B cell (primary cell): ENCODE data around the gene MGME1. TPM values are rescaled to one million over a fixed set of nuclear protein-coding genes. Genes with fewer than 3 reads are reported as not detected.

Source experiments
- ATAC-seq: fragments of 200-7000 bp; cut with Tn5 transposase; one replicate; pipeline ENCODE4 v1.10.0; 2021; ENCODE audit warnings: low read depth, mild to moderate bottlenecking, moderate number of reproducible peaks, moderate library complexity
- CTCF ChIA-PET: fragments of 350-600 bp; sonication (Branson Sonifier 250); formaldehyde crosslinking; loops from one replicate; lab custom pipeline; 2021; ENCODE audit warnings: antibody characterized with exemption, inconsistent platforms; lab: Charles Lee
- POLR2A ChIA-PET: fragments of 350-600 bp; sonication (Branson Sonifier 250); formaldehyde crosslinking; loops from one replicate; lab custom pipeline; 2021; ENCODE audit warnings: antibody characterized with exemption; lab: Charles Lee
- DNase-seq: peaks from one replicate; pipeline ENCODE4 v3.0.0; 2013
- H2AFZ ChIP-seq: 2 replicates; pipeline ENCODE4 v1.6.1; 2012; ENCODE audit warnings: mild to moderate bottlenecking, low read depth, low read length; ENCODE audit not compliant: insufficient read depth, poor library complexity, severe bottlenecking
- H3K27ac ChIP-seq, 2 donors: 1 replicate in 1 of 2; 2 replicates in 1 of 2; pipeline ENCODE4 v1.5.1; 2012 to 2013; ENCODE audit warnings: low read length in 2 of 2, mild to moderate bottlenecking in 2 of 2, moderate library complexity in 1 of 2
- H3K27me3 ChIP-seq, 4 experiments: fragments of 200-600 bp in 1 of 4; sonication (generic) in 1 of 4; replicated peaks in 1 of 4; 1 replicate in 2 of 4; 2 replicates in 2 of 4; pipeline versions ENCODE4 v1.6.1 to v1.7.0; 2013 to 2016; ENCODE audit warnings: low read length in 3 of 4, mild to moderate bottlenecking in 2 of 4, mixed read lengths in 1 of 4, moderate library complexity in 1 of 4; ENCODE audit not compliant: insufficient read depth in 4 of 4, control insufficient read depth in 3 of 4; ENCODE audit errors: control extremely low read depth in 1 of 4
- H3K36me3 ChIP-seq, 2 experiments: replicated peaks in 1 of 2; 1 replicate in 1 of 2; 2 replicates in 1 of 2; pipeline versions ENCODE4 v1.6.1 to v1.7.1; 2013; ENCODE audit warnings: low read length in 1 of 2; ENCODE audit not compliant: insufficient read depth in 2 of 2, control insufficient read depth in 1 of 2; ENCODE audit errors: control extremely low read depth in 1 of 2, extremely low read depth in 1 of 2
- H3K4me1 ChIP-seq, 2 donors: fragments of 200-600 bp in 1 of 2; sonication (generic) in 1 of 2; 1 replicate in 1 of 2; 2 replicates in 1 of 2; pipeline versions ENCODE4 v1.5.1 to v1.6.1; 2013 to 2017; ENCODE audit warnings: low read length in 2 of 2; ENCODE audit not compliant: control insufficient read depth in 2 of 2, insufficient read depth in 2 of 2
- H3K4me2 ChIP-seq: replicated peaks from 2 replicates; pipeline ENCODE3; 2012; ENCODE audit warnings: mild to moderate bottlenecking, low read depth, low read length; ENCODE audit not compliant: poor library complexity, severe bottlenecking
- H3K4me3 ChIP-seq, 5 experiments: fragments of 200-600 bp in 1 of 5; sonication (generic) in 1 of 5; 1 replicate in 3 of 5; 2 replicates in 2 of 5; pipeline versions ENCODE4 v1.5.1 to v1.7.0; 2011 to 2016; ENCODE audit warnings: low read length in 4 of 5, mild to moderate bottlenecking in 4 of 5, low read depth in 2 of 5, control low read depth in 1 of 5, moderate library complexity in 1 of 5; ENCODE audit not compliant: insufficient read depth in 1 of 5; ENCODE audit errors: control extremely low read depth in 1 of 5, extremely low read depth in 1 of 5
- H3K79me2 ChIP-seq: fragments of 200-600 bp; sonication (generic); one replicate; pipeline ENCODE4 v1.6.0; 2016; ENCODE audit warnings: low read length; ENCODE audit not compliant: control insufficient read depth, insufficient read depth
- H3K9ac ChIP-seq: fragments of 200-600 bp; sonication (generic); 2 replicates; pipeline ENCODE4 v1.6.1; 2017; ENCODE audit warnings: mild to moderate bottlenecking, low read length, moderate library complexity
- H3K9me3 ChIP-seq, 3 donors: one replicate each; pipeline versions ENCODE4 v1.6.1 to v1.7.1; 2013; ENCODE audit warnings: low read length in 2 of 3; ENCODE audit not compliant: control insufficient read depth in 2 of 3, insufficient read depth in 1 of 3; ENCODE audit errors: control extremely low read depth in 1 of 3
- H4K20me1 ChIP-seq: 2 replicates; pipeline ENCODE4 v1.6.0; 2012; ENCODE audit warnings: mild to moderate bottlenecking, low read length; ENCODE audit not compliant: insufficient read depth, control insufficient read depth, poor library complexity, severe bottlenecking
- H3K27ac Mint-ChIP-seq: one replicate; pipeline ENCODE4 v1.8.0; 2021; ENCODE audit warnings: mixed read lengths
- H3K27me3 Mint-ChIP-seq: one replicate; pipeline ENCODE4 v1.8.0; 2021; ENCODE audit warnings: mixed read lengths
- H3K4me1 Mint-ChIP-seq: one replicate; pipeline ENCODE4 v1.8.0; 2021; ENCODE audit warnings: mixed read lengths
- H3K4me3 Mint-ChIP-seq: one replicate; pipeline ENCODE4 v1.8.0; 2021; ENCODE audit warnings: mixed read lengths
- H3K9me3 Mint-ChIP-seq: one replicate; pipeline ENCODE4 v1.8.0; 2022; ENCODE audit warnings: mixed read lengths; ENCODE audit not compliant: insufficient read depth
- EZH2 ChIP-seq: IDR thresholded peaks from 2 replicates; pipeline ENCODE4 v1.6.1; 2012; ENCODE audit warnings: borderline replicate concordance, low read depth, mild to moderate bottlenecking, moderate library complexity, low read length; ENCODE audit not compliant: insufficient read depth, poor library complexity, severe bottlenecking
- WGBS: methylation state at CpG from one replicate; pipeline ENCODE4 v1.1.5; 2013; ENCODE audit warnings: missing lambda C conversion rate; ENCODE audit not compliant: insufficient coverage; 5-methylcytosine and 5-hydroxymethylcytosine counted together
- intact Hi-C: fragments of 100-400 bp; cut with micrococcal nuclease; formaldehyde crosslinking; loops from one replicate; pipeline ENCODE4 v1.10.0; 2022
- polyA plus RNA-seq: library from polyadenylated mRNA; depleted of rRNA; stranded (reverse); fragments of >200 nt; gene quantifications from 2 replicates; pipeline ENCODE4 v1.2.3, GENCODE V29; 2012
- total RNA-seq, 2 donors: library from RNA; stranded (reverse); fragments of 120-200 nt in 1 of 2; gene quantifications; 1 replicate in 1 of 2; 2 replicates in 1 of 2; pipeline versions ENCODE4 v1.2.3 to v1.2.4, GENCODE V29; 2013 to 2022
- TF ChIP-seq, protein P1 (sequence below): fragments of 200-600 bp; IDR thresholded peaks from one replicate; pipeline ENCODE4 v1.8.0; 2022; ENCODE audit warnings: antibody characterized with exemption, mild to moderate bottlenecking

The MGME1 gene
- total and polyA plus RNA-seq, 2 donors (not counting 1 experiment from before 2014, with no cell fraction given) = 29.8 to 33.2 TPM

DNA sequence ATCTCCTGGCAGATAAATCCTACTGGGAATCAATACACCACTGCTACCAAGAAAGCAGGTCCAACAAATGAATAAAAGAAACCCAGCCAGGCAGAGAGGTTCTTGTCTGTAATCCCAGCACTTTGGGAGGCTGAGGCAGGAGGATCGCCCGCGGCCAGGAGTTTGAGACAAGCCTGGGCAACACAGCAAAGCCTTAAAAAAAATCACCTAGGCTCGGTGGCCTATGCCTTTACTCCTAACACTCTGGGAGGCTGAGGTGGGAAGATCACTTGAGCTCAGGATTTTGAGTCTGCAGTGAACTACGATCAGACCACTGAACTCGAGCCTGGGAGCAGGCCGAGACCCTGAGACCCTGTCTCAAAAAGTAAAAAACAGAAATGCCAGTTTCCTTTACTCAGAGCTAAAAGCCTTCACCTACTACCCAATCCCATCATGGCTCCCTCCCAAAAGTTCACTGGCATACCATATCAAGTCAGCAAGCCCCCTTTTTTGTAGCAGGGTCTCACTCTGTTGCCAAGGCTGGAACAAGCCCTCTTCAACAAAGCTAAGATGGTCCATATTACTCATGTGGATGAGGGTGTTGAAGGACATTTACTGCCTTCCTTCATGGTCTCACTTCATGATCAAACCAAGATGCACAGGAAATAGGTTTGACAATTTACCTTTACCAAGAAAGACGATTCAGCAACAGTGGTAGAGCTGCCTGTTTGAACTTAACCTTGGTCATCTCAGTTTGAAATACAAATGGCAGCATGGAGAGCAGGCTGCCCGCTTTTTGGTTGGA lies 5.5 kb upstream of the MGME1 start:
- Histone ChIP-seq H3K27ac (peak overlapping the region; percentile 96 to 97), H3K4me3 (no peak overlapping the region), H3K27me3 (no peaks in the 10 kb centered on the region), H3K4me1 (peaks cover 78 to 86% of the 10 kb centered on the region in 2 donors), H2AFZ (no peak overlapping the region), H3K36me3 (peaks cover 0 to 6% of the 10 kb centered on the region in 2 experiments), H4K20me1 (no peaks in the 10 kb centered on the region), H3K9ac (peak overlapping the region; percentile 7), H3K79me2 (peaks cover 100% of the 10 kb centered on the region), H3K4me2 (peak overlapping the region; percentile 80), H3K9me3 (peaks cover 0 to 6% (median 0%) of the 10 kb centered on the region in 3 donors)
- no peak for ATAC-seq
- TF ChIP-seq, protein P1, sequence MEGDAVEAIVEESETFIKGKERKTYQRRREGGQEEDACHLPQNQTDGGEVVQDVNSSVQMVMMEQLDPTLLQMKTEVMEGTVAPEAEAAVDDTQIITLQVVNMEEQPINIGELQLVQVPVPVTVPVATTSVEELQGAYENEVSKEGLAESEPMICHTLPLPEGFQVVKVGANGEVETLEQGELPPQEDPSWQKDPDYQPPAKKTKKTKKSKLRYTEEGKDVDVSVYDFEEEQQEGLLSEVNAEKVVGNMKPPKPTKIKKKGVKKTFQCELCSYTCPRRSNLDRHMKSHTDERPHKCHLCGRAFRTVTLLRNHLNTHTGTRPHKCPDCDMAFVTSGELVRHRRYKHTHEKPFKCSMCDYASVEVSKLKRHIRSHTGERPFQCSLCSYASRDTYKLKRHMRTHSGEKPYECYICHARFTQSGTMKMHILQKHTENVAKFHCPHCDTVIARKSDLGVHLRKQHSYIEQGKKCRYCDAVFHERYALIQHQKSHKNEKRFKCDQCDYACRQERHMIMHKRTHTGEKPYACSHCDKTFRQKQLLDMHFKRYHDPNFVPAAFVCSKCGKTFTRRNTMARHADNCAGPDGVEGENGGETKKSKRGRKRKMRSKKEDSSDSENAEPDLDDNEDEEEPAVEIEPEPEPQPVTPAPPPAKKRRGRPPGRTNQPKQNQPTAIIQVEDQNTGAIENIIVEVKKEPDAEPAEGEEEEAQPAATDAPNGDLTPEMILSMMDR = no peak
- no peak for TF ChIP-seq EZH2
- Mint-ChIP-seq H3K4me1 (peaks cover 90% of the 10 kb centered on the region), H3K27me3 (no peaks in the 10 kb centered on the region), H3K9me3 (no peaks in the 10 kb centered on the region), H3K4me3 (peak overlapping the region; percentile 77), H3K27ac (peak overlapping the region; percentile 86)
- intact Hi-C loops = loop anchor here (10.0 kb wide), 3 partner anchors 109 to 1741 kb away; partner anchors contain the start of genes DZANK1 and POLR3F
- POLR2A ChIA-PET = interaction anchor here (0.5 to 0.7 kb wide), 3 partner anchors 35 to 88 kb away, joined by 3 to 6 read pairs (median 4); no protein-coding TSS in a partner anchor
- CTCF ChIA-PET = interaction anchor here (1.0 to 3.5 kb wide), 7 partner anchors 10 to 281 kb away, joined by 3 to 16 read pairs (median 4); partner anchors contain the start of gene RRBP1
- DNase-seq = no peak
- WGBS = 67% methylated on average over 4 of the region's 9 CpGs

GRCh38 chr20:17964073-17964472 lies 4.7 kb upstream of the MGME1 start:
- Histone ChIP-seq H3K27me3 (no peaks in the 10 kb centered on the region), H4K20me1 (no peaks in the 10 kb centered on the region), H3K79me2 (peaks cover 93% of the 10 kb centered on the region), H3K27ac (peak overlapping the region; percentile 96 to 97), H3K36me3 (peaks cover 0 to 6% of the 10 kb centered on the region in 2 experiments), H3K4me1 (peaks cover 71 to 79% of the 10 kb centered on the region in 2 donors), H3K4me2 (peak overlapping the region; percentile 80), H3K9ac (peak overlapping the region; percentile 93), H2AFZ (no peak overlapping the region), H3K9me3 (peaks cover 0 to 6% (median 0%) of the 10 kb centered on the region in 3 donors), H3K4me3 (peak overlapping the region in 1 of 5 experiments; percentile 97)
- TF ChIP-seq, protein P1 = no peak
- no peak for TF ChIP-seq EZH2
- intact Hi-C loops = loop anchor here (10.0 kb wide), 3 partner anchors 109 to 1741 kb away; partner anchors contain the start of genes DZANK1 and POLR3F
- WGBS = no CpG with 5 or more reads among the region's 1 CpG
- no peak for DNase-seq
- ATAC-seq = no peak
- Mint-ChIP-seq H3K9me3 (no peaks in the 10 kb centered on the region), H3K27me3 (no peaks in the 10 kb centered on the region), H3K4me3 (peak overlapping the region; percentile 96), H3K4me1 (peaks cover 83% of the 10 kb centered on the region), H3K27ac (peak overlapping the region; percentile 89)
- ChIA-PET CTCF (interaction anchor here (1.0 to 3.5 kb wide), 5 partner anchors 11 to 281 kb away, joined by 3 to 16 read pairs (median 6); partner anchors contain the start of gene RRBP1), POLR2A (no interaction called here)
